HL-60 (cell line): ENCODE results near the gene TRPM1.
A peak's percentile ranks its signal among the peaks of the same experiment; 100 is the strongest.

Experiments
- DNase-seq, 2 experiments: peaks; one replicate each; pipeline ENCODE4 v3.0.0-alpha.2; 2010 to 2020; ENCODE audit warnings: low read depth in 1 of 2, low spot score in 1 of 2
- H3K27ac ChIP-seq: fragments of 250-450 bp; sonication (Bioruptor Pico); replicated peaks from 2 replicates; pipeline ENCODE4 v1.5.1; 2020; ENCODE audit warnings: mild to moderate bottlenecking, moderate library complexity
- H3K27me3 ChIP-seq: fragments of 250-450 bp; sonication (Bioruptor Pico); 2 replicates; pipeline ENCODE4 v1.5.1; 2021; ENCODE audit warnings: mild to moderate bottlenecking, moderate library complexity; ENCODE audit not compliant: insufficient read depth, poor library complexity, severe bottlenecking
- H3K4me3 ChIP-seq: replicated peaks from 2 replicates; pipeline ENCODE4 v1.5.1; 2011; ENCODE audit warnings: mild to moderate bottlenecking, control low read depth, low read length; ENCODE audit not compliant: insufficient read depth
- CTCF ChIP-seq: IDR thresholded peaks from one replicate; pipeline ENCODE4 v1.5.1; 2011; ENCODE audit warnings: low read length, control low read depth, inconsistent platforms; ENCODE audit not compliant: insufficient read depth
- GABPA ChIP-seq: IDR thresholded peaks from 2 replicates; pipeline ENCODE4 v1.6.1; 2012; ENCODE audit warnings: low read depth
- POLR2AphosphoS5 ChIP-seq: IDR thresholded peaks from 2 replicates; pipeline ENCODE4 v1.6.1; 2012; ENCODE audit warnings: low read depth
- REST ChIP-seq: IDR thresholded peaks from 2 replicates; pipeline ENCODE4 v1.6.1; 2012; ENCODE audit warnings: low read depth; ENCODE audit not compliant: insufficient replicate concordance
- SPI1 ChIP-seq: IDR thresholded peaks from 2 replicates; pipeline ENCODE4 v1.6.1; 2012; ENCODE audit warnings: low read depth, mild to moderate bottlenecking, borderline replicate concordance

The TRPM1 gene

GRCh38 chr15:31081588-31082250 lies 19.8 kb downstream of the TRPM1 start:
- Histone ChIP-seq H3K4me3 (no peak overlapping the region), H3K27ac (no peak overlapping the region), H3K27me3 (no peaks in the 10 kb centered on the region)
- TF ChIP-seq REST (no peak), POLR2AphosphoS5 (no peak), SPI1 (no peak), CTCF (no peak), GABPA (no peak)
- no peak for DNase-seq

- peak in 1 of 2 experiments; percentile 10 for DNase-seq
- no peaks in the 10 kb centered on the region for H3K27me3 ChIP-seq
- TF ChIP-seq CTCF (no peak), SPI1 (no peak), POLR2AphosphoS5 (no peak), GABPA (no peak), REST (no peak)
- H3K27ac ChIP-seq = no peak overlapping the region
- peak overlapping the region; percentile 43 for H3K4me3 ChIP-seq
Observed at GRCh38 chr15:31081056-31081455, 20.5 kb downstream of the TRPM1 start.

GRCh38 chr15:31080591-31081014 lies 20.9 kb downstream of the TRPM1 start:
- peak; percentile 9 to 45 for DNase-seq
- Histone ChIP-seq H3K27ac (no peak overlapping the region), H3K4me3 (peak overlapping the region; percentile 43), H3K27me3 (no peaks in the 10 kb centered on the region)
- TF ChIP-seq GABPA (no peak), REST (peak; percentile 70)
